GM06990 (cell line): ENCODE results near the gene DIAPH2.

Experiments used
- DNase-seq: peaks from one replicate; pipeline ENCODE4 v3.0.0-alpha.2; 2011; ENCODE audit not compliant: insufficient read length; ENCODE audit errors: extremely low read depth
- H3K27me3 ChIP-seq: replicated peaks from 2 replicates; pipeline ENCODE4 v1.6.0; 2011; ENCODE audit warnings: low read length; ENCODE audit not compliant: control insufficient read depth, insufficient read depth
- H3K36me3 ChIP-seq: 2 replicates; pipeline ENCODE4 v1.5.1; 2011; ENCODE audit warnings: low read length; ENCODE audit not compliant: control insufficient read depth, insufficient read depth
- H3K4me3 ChIP-seq: replicated peaks from 2 replicates; pipeline ENCODE4 v1.5.1; 2011; ENCODE audit warnings: low read depth, mild to moderate bottlenecking, control low read depth, low read length
- TF ChIP-seq, protein P1 (sequence below): IDR thresholded peaks from 2 replicates; pipeline ENCODE4 v1.5.1; 2011; ENCODE audit warnings: low read length, control low read depth, mild to moderate bottlenecking, inconsistent platforms; ENCODE audit not compliant: insufficient read depth, poor library complexity, severe bottlenecking

DIAPH2 gene

DNA sequence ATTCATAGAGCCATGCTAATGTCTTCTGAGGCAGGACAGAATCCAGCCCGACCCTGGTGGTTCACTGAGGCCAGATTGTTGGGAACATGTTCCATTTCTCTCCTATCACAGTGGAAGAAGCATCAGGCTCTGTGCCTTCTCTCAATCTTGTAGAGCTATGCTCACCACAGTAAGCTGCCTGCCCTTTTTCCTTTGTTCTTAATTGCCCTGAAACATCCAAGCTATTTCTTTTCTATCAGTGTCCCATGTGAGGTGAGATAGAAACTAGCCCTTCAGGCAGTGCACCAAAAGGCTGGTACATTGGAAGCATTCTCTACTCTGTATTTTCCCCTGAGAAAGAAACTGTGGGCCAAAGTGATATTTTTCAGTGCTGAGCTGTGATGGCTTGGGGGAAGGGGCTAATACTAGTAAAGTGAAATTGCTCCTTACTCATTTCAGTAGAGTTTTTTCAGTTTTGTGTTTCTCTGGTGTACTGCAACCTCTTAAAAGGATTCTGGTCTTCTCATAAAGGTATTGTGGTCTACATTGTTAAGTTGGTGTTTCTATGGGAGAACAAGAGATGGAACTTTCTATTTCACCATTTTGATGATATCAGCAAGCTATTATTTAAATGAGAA, 810.2 kb downstream of the DIAPH2 start:
- no peaks in the 10 kb centered on the region for H3K27me3 ChIP-seq
- H3K36me3 ChIP-seq = no peaks in the 10 kb centered on the region
- H3K4me3 ChIP-seq = no peak overlapping the region
- TF ChIP-seq, protein P1, sequence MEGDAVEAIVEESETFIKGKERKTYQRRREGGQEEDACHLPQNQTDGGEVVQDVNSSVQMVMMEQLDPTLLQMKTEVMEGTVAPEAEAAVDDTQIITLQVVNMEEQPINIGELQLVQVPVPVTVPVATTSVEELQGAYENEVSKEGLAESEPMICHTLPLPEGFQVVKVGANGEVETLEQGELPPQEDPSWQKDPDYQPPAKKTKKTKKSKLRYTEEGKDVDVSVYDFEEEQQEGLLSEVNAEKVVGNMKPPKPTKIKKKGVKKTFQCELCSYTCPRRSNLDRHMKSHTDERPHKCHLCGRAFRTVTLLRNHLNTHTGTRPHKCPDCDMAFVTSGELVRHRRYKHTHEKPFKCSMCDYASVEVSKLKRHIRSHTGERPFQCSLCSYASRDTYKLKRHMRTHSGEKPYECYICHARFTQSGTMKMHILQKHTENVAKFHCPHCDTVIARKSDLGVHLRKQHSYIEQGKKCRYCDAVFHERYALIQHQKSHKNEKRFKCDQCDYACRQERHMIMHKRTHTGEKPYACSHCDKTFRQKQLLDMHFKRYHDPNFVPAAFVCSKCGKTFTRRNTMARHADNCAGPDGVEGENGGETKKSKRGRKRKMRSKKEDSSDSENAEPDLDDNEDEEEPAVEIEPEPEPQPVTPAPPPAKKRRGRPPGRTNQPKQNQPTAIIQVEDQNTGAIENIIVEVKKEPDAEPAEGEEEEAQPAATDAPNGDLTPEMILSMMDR = no peak
- peak; percentile 26 for DNase-seq

GRCh38 chrX:97498093-97498492, 813.5 kb downstream of the DIAPH2 start:
- Histone ChIP-seq H3K27me3 (no peaks in the 10 kb centered on the region), H3K4me3 (no peak overlapping the region), H3K36me3 (no peaks in the 10 kb centered on the region)
- TF ChIP-seq, protein P1 = no peak
- no peak for DNase-seq

DNA sequence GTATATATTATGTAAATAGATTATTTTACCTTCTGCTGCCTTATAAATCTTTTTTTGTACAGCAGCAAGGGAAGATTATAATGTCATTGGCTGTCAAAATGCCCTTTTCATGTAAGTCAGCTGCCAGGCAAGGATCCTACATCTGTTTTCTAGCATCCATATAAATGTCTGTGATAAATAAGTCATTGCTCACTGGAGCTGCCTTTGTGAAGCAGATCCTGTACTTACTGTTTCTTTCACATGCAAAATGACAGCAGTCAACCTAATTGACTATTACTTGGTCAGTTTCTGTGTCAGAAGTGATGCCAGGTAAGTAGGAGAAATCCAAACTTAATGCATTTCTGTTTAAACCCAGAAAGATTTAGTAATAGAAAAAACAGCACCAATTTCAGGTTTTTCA, 819.8 kb downstream of the DIAPH2 start:
- TF ChIP-seq, protein P1 = no peak
- Histone ChIP-seq H3K27me3 (no peaks in the 10 kb centered on the region), H3K4me3 (no peak overlapping the region), H3K36me3 (no peaks in the 10 kb centered on the region)
- DNase-seq = no peak

- no peak for DNase-seq
- Histone ChIP-seq H3K27me3 (no peaks in the 10 kb centered on the region), H3K4me3 (no peak overlapping the region), H3K36me3 (no peaks in the 10 kb centered on the region)
- TF ChIP-seq, protein P1 = no peak
Measured at GRCh38 chrX:97517763-97518162, 833.1 kb downstream of the DIAPH2 start.

- H3K27me3 ChIP-seq = no peaks in the 10 kb centered on the region
- DNase-seq = no peak
- no peak overlapping the region for H3K4me3 ChIP-seq
- TF ChIP-seq, protein P1 = no peak
- no peaks in the 10 kb centered on the region for H3K36me3 ChIP-seq
Measured at GRCh38 chrX:97522307-97522706, 837.7 kb downstream of the DIAPH2 start.

- H3K36me3 ChIP-seq = no peaks in the 10 kb centered on the region
- no peak overlapping the region for H3K4me3 ChIP-seq
- no peaks in the 10 kb centered on the region for H3K27me3 ChIP-seq
- TF ChIP-seq, protein P1 = no peak
- DNase-seq = no peak
Measured at GRCh38 chrX:97524340-97524739, 839.7 kb downstream of the DIAPH2 start.
